HEK293T (cell line): Measurements from ENCODE around the gene MESD.

Experiments
- CTCF ChIA-PET: fragments of 350-600 bp; formaldehyde crosslinking; extraction: SDS; loops from one replicate; lab custom pipeline; 2021; ENCODE audit warnings: antibody characterized with exemption, inconsistent platforms; lab: Yijun Ruan, JAX
- POLR2A ChIA-PET: fragments of 350-600 bp; formaldehyde crosslinking; extraction: SDS; loops from one replicate; lab custom pipeline; 2020; ENCODE audit warnings: antibody characterized with exemption, inconsistent platforms; lab: Yijun Ruan, JAX
- DNase-seq: peaks from one replicate; pipeline ENCODE4 v3.0.0; 2012; ENCODE audit warnings: mixed read lengths; ENCODE audit errors: extremely low spot score
- ARNT ChIP-seq: fragments of 450-650 bp; IDR thresholded peaks from 2 replicates; pipeline ENCODE4 v1.6.1; 2017; ENCODE audit warnings: mild to moderate bottlenecking
- BHLHE40 ChIP-seq: fragments of 450-650 bp; IDR thresholded peaks from 2 replicates; pipeline ENCODE4 v1.6.1; 2016; ENCODE audit warnings: mild to moderate bottlenecking, moderate library complexity, borderline replicate concordance
- CTBP1 ChIP-seq: fragments of 450-650 bp; IDR thresholded peaks from 2 replicates; pipeline ENCODE4 v1.6.1; 2016; ENCODE audit warnings: borderline replicate concordance
- ELF4 ChIP-seq: fragments of 450-650 bp; IDR thresholded peaks from 2 replicates; pipeline ENCODE4 v1.6.1; 2017; ENCODE audit warnings: antibody characterized with exemption
- FOXA1 ChIP-seq: fragments of 450-650 bp; IDR thresholded peaks from 2 replicates; pipeline ENCODE4 v1.6.1; 2016; ENCODE audit warnings: mild to moderate bottlenecking
- FOXK2 ChIP-seq: fragments of 450-650 bp; IDR thresholded peaks from 2 replicates; pipeline ENCODE4 v1.6.1; 2016; ENCODE audit warnings: mild to moderate bottlenecking
- FOXM1 ChIP-seq: fragments of 450-650 bp; IDR thresholded peaks from 2 replicates; pipeline ENCODE4 v1.6.1; 2017; ENCODE audit warnings: mild to moderate bottlenecking, borderline replicate concordance
- HDGF ChIP-seq: fragments of 450-650 bp; IDR thresholded peaks from 2 replicates; pipeline ENCODE4 v1.6.1; 2017; ENCODE audit warnings: antibody characterized with exemption, borderline replicate concordance
- L3MBTL2 ChIP-seq: fragments of 450-650 bp; conservative IDR thresholded peaks from 2 replicates; pipeline ENCODE4 v1.6.1; 2016; ENCODE audit warnings: mild to moderate bottlenecking
- LEF1 ChIP-seq: fragments of 450-650 bp; IDR thresholded peaks from 2 replicates; pipeline ENCODE4 v1.6.1; 2017; ENCODE audit warnings: mild to moderate bottlenecking, borderline replicate concordance
- NFRKB ChIP-seq: fragments of 450-650 bp; IDR thresholded peaks from 2 replicates; pipeline ENCODE4 v1.6.1; 2016; ENCODE audit warnings: mild to moderate bottlenecking, moderate library complexity
- SP1 ChIP-seq: fragments of 450-650 bp; IDR thresholded peaks from 2 replicates; pipeline ENCODE4 v1.6.1; 2017
- SUZ12 ChIP-seq: fragments of 450-650 bp; IDR thresholded peaks from 2 replicates; pipeline ENCODE4 v1.6.1; 2016; ENCODE audit warnings: mild to moderate bottlenecking
- TARDBP ChIP-seq: fragments of 450-650 bp; IDR thresholded peaks from 2 replicates; pipeline ENCODE4 v1.6.1; 2016
- ZNF384 ChIP-seq: fragments of 450-650 bp; IDR thresholded peaks from 2 replicates; pipeline ENCODE4 v1.6.1; 2016
- TF ChIP-seq, protein P1 (sequence below): fragments of 450-650 bp; IDR thresholded peaks from 2 replicates; pipeline ENCODE4 v1.6.1; 2016

MESD gene

DNA sequence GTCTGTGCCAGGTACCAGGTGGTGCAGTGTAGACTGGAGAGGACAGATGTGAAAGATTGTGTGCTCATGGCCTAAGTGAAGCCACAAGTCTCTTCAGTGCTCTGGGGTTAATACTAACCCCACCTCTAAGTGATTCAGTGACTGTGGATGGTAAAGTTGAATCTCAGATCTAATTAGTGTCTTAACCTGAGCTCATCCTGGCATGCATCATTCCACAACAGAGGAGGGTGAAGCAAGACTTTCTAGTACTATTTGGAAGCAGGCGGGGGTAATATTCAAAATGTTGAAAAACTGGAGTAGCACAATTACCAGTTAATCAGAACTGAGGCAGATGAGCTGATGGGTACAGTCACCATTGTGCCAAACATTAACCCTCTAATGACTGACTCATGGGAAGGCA is 2.8 kb upstream of the MESD start:
- TF ChIP-seq FOXK2 (no peak), FOXA1 (no peak), SUZ12 (no peak), CTBP1 (no peak), ELF4 (no peak), HDGF (no peak)
- CTCF ChIA-PET, result interaction anchor here (3.0 kb wide), 1 partner anchor 274 kb away, joined by 14 read pairs; no protein-coding TSS in a partner anchor
- no peak for DNase-seq

DNA sequence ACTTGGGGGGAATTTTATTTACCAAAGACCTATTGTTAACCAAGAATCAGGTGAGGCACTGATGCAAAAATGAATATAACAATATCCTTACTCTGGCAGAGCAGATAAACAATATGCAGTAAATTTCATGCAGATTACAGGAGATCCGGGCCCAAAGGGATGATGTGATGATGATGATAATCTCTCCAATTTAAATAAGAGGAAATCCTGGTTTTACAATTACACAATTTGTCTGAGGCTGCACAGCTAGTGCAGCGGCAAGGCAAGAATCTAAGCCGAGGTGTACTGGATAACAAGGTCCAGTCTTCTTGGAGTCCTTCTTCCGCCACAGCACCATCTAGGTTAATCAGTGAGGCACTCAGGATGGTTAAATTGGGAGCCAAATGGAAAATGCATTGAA is 2.4 kb upstream of the MESD start:
- no peak for TF ChIP-seq SUZ12
- no peak for TF ChIP-seq ARNT
- TF ChIP-seq TARDBP, result no peak
- no peak for TF ChIP-seq CTBP1
- TF ChIP-seq FOXA1, result no peak
- no peak for TF ChIP-seq FOXM1
- no peak for TF ChIP-seq L3MBTL2
- TF ChIP-seq HDGF, result no peak
- no peak for TF ChIP-seq LEF1
- no peak for TF ChIP-seq ZNF384
- ChIA-PET CTCF (interaction anchor here (0.7 to 3.0 kb wide), 4 partner anchors 13 to 274 kb away, joined by 3 to 14 read pairs (median 4); no protein-coding TSS in a partner anchor), POLR2A (interaction anchor here (1.2 to 3.3 kb wide), 3 partner anchors 9 to 119 kb away, joined by 3 to 34 read pairs (median 5); partner anchors contain the start of gene TLNRD1)
- DNase-seq, result no peak

More for the DNA sequence above, 2.8 kb upstream of the MESD start:
- POLR2A ChIA-PET, result interaction anchor here (3.3 kb wide), 1 partner anchor 8 kb away, joined by 34 read pairs; the partner anchor contains the start of gene TLNRD1

DNA sequence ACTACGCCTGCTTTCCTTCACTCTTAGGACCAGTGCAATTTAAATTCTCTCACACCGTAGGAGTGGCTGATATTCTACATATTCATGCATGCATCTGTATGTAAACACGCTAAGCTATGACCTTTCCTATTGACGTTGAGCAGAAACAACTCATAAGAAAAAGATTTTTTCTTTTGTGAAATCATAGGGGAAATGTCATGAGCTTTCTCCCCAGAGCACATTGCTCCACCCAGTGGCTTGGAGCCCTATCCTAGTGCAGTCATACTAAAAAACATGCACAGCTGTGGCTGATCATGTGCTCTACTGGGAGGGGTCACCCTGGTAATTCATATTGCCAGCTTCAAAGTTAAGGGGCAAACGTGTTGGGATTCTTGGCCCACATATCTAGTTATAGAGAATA is 1.8 kb upstream of the MESD start:
- CTCF ChIA-PET, result interaction anchor here (0.7 to 3.0 kb wide), 5 partner anchors 11 to 275 kb away, joined by 3 to 14 read pairs (median 3); no protein-coding TSS in a partner anchor
- no peak for TF ChIP-seq SP1
- TF ChIP-seq FOXK2, result no peak
- TF ChIP-seq ARNT, result no peak
- TF ChIP-seq ZNF384, result no peak
- no peak for TF ChIP-seq HDGF
- POLR2A ChIA-PET, result interaction anchor here (0.6 to 3.3 kb wide), 4 partner anchors 9 to 271 kb away, joined by 3 to 34 read pairs (median 4); partner anchors contain the start of gene TLNRD1
- no peak for DNase-seq

DNA sequence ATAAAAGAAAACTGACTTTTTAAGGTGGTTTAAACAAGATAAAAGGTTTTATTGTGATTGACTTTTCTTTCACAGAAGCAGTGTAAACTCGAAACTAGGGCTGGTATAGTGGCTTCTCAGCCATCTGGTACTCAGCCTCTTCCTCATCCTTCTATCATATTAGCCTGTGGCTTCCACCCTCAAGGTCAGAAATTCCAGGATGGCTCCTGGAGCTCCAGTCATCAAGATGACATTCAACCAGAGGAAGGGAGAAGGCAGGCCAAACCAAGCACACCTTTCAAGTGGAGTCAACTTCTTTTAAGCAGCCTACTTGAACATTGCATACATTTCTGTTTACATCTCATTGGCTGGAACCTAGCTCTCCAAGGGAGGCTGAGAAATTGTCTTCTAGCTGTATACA is 1.3 kb upstream of the MESD start:
- no peak for TF ChIP-seq ARNT
- TF ChIP-seq ELF4, result no peak
- TF ChIP-seq NFRKB, result no peak
- no peak for TF ChIP-seq SP1
- TF ChIP-seq BHLHE40, result no peak
- TF ChIP-seq TARDBP, result no peak
- TF ChIP-seq FOXK2, result no peak
- no peak for TF ChIP-seq ZNF384
- TF ChIP-seq, protein P1, sequence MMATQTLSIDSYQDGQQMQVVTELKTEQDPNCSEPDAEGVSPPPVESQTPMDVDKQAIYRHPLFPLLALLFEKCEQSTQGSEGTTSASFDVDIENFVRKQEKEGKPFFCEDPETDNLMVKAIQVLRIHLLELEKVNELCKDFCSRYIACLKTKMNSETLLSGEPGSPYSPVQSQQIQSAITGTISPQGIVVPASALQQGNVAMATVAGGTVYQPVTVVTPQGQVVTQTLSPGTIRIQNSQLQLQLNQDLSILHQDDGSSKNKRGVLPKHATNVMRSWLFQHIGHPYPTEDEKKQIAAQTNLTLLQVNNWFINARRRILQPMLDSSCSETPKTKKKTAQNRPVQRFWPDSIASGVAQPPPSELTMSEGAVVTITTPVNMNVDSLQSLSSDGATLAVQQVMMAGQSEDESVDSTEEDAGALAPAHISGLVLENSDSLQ, result no peak
- no peak for TF ChIP-seq FOXA1
- TF ChIP-seq SUZ12, result no peak
- no peak for TF ChIP-seq L3MBTL2
- TF ChIP-seq CTBP1, result no peak
- TF ChIP-seq HDGF, result no peak
- no peak for TF ChIP-seq LEF1
- TF ChIP-seq FOXM1, result no peak
- ChIA-PET CTCF (interaction anchor here (0.7 to 3.0 kb wide), 4 partner anchors 11 to 275 kb away, joined by 3 to 14 read pairs (median 4); no protein-coding TSS in a partner anchor), POLR2A (interaction anchor here (0.6 to 3.3 kb wide), 5 partner anchors 10 to 272 kb away, joined by 3 to 34 read pairs (median 4); partner anchors contain the start of gene TLNRD1)
- DNase-seq, result no peak

DNA sequence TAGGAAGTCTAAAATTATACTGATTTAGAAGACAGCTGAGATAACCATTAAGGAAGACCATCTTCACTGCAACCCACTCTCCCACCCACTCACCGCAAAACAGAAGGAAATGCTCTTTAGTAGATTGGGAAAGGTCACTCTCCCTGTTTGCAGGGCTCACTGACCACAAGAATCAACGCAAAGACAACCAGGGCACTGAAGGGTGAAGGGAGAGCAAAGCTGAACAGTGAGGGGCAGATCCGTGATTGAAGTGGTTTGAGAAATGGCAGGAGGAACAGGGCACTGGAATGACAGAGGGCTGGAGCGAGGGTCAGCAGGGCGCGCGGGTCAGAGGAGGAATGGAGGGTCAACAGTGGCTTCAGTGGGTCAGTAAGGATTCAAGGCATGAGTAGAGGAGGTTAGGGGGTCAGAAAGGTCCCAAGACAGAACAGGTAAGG is 520 bp downstream of the MESD start:
- CTCF ChIA-PET, result interaction anchor here (2.2 kb wide), 1 partner anchor 12 kb away, joined by 9 read pairs; no protein-coding TSS in a partner anchor
- DNase-seq, result peak; percentile 35
- POLR2A ChIA-PET, result interaction anchor here (2.0 kb wide), 1 partner anchor 12 kb away, joined by 11 read pairs; the partner anchor contains the start of gene TLNRD1
- TF ChIP-seq SP1 (no peak), FOXA1 (no peak), CTBP1 (no peak), ELF4 (no peak), BHLHE40 (no peak)

DNA sequence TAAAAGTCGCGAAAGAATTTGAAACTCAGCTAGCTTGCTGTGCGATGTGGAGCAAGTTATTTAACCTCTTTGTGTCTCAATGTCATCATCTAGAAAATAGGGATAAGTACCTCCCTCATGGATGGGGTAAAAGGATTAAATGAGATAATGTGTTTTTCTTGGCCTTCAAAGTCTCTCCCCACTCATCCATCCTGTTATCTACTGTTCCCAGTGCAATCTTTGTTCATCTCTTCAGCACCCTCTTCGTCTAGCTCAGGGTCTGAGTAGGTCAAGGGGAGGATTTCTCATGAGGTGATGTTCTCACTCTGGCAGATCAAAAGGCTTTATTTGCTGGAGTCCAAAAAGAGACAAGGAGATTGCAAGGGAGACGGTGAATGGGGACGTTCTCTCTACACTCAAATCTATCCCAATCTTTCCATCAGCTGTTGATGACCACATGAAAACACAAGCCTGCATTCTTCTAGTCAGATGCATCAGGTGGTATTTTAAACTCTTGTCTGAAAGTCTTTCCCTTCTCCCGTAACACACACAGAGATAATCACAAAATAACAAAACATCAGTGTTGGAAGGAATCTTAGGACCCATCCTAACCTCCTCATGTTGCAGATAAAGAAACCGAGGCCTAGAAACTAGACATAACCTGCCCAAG is 1.3 kb downstream of the MESD start:
- DNase-seq, result no peak
- ChIA-PET CTCF (interaction anchor here (1.2 to 2.2 kb wide), 2 partner anchors 11 to 278 kb away, joined by 3 to 9 read pairs; no protein-coding TSS in a partner anchor), POLR2A (interaction anchor here (1.0 to 2.0 kb wide), 3 partner anchors 8 to 25 kb away, joined by 3 to 11 read pairs (median 6); partner anchors contain the start of gene TLNRD1)
- TF ChIP-seq HDGF (no peak), ARNT (no peak), TARDBP (no peak)
- TF ChIP-seq, protein P1, result no peak

DNA sequence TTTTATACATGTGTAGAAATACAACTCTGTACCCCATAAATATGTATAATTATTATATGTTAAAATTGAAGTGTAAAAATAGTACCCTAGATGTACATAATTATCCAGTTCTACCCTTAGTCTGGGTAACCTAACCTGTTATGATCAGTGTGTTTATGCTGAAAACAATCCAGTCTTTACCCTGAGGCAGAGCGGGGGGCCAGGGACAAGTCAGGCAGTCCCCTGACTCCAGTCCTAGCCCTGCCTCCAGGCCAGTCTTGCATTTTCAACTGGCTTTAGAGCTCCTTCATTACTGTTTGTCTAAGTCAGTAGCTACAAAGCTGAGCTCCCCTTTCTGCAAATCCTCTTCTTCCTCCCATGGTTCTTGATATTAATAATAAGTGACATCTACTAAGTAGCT is 3.1 kb downstream of the MESD start:
- ChIA-PET POLR2A (interaction anchor here (1.0 kb wide), 1 partner anchor 15 kb away, joined by 3 read pairs; the partner anchor contains the start of gene TLNRD1), CTCF (interaction anchor here (1.1 to 1.7 kb wide), 2 partner anchors 9 to 279 kb away, joined by 7 to 8 read pairs; no protein-coding TSS in a partner anchor)
- TF ChIP-seq, protein P1, result no peak
- TF ChIP-seq FOXM1 (no peak), ARNT (no peak), CTBP1 (no peak), ELF4 (no peak), SP1 (no peak), ZNF384 (no peak), SUZ12 (no peak), HDGF (no peak)
- no peak for DNase-seq
